ENCODE measurements around the gene MEX3B.
"Not testable (repeated sequence)": the region's sequence is repeated elsewhere in the genome, so short reads cannot be mapped to it uniquely, and the experiment has no call there.

MEX3B gene

DNA sequence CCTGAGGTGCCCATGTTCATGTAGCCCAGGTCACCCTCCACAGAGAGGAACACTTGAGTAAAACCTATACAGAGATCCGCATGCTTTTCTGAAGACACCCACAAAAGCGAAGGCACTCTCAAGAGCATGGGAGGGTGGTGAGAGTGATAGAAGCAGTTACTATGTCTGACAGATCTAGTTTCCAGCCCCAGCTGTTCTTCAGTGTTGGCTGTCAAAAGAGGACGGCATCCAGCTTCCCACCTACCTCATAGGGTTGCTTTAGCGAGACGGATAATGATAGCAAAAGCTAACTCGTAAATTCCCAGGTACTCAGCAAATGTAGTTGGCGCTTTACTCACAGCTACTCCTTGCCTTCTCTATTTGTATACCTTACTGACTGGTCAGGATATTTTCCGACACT lies 3.0 kb upstream of the MEX3B start:
- no peak for DNase-seq (ENCODE audit: low spot score)

DNA sequence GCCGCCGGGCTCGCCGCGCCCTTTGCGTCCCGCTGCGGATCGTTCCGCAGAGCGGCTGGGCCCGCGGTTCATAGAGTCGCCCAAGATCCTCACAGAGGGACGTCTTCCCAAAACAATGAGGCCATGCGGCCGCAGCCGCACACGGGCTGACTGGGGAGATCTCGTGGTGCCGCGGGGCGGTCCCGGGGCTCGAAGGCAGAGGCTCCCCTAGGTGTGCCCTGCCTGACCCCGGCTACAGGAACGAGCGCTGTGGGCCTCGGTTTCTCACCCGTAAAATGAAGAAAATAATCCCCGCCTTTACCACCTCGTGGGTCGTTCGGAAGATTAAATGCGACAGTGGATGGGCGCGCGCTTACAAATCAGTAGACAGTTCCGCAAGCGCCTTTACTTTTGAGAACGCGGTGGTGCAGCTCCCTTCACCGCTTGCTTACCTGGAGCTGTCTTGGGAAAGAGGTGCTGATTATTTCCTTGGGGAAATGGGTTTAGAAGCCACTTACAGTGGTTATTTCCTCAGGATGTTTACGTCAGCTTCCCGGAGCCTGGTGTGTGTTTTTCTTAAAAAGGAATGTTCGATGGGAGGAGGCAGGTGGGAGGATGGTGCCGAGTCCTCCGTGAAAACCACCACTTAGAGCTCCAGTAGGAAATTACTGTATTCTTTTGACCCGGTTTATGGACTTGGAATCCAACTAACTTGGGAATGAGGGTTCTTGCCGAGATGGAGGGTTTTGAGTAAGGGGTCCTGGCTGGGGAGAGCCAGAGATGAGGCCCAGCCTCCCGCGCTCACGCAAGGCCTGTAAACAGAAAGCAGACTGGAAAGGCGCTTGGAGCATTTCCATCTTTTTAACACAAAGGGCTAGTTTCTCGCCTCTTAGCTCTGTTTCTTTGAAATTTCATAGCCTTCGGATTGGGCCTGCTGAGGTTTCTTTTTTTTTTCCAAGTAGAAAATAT lies 1.9 kb upstream of the MEX3B start:
- peak; percentile 20 for DNase-seq (ENCODE audit: low spot score)

DNA sequence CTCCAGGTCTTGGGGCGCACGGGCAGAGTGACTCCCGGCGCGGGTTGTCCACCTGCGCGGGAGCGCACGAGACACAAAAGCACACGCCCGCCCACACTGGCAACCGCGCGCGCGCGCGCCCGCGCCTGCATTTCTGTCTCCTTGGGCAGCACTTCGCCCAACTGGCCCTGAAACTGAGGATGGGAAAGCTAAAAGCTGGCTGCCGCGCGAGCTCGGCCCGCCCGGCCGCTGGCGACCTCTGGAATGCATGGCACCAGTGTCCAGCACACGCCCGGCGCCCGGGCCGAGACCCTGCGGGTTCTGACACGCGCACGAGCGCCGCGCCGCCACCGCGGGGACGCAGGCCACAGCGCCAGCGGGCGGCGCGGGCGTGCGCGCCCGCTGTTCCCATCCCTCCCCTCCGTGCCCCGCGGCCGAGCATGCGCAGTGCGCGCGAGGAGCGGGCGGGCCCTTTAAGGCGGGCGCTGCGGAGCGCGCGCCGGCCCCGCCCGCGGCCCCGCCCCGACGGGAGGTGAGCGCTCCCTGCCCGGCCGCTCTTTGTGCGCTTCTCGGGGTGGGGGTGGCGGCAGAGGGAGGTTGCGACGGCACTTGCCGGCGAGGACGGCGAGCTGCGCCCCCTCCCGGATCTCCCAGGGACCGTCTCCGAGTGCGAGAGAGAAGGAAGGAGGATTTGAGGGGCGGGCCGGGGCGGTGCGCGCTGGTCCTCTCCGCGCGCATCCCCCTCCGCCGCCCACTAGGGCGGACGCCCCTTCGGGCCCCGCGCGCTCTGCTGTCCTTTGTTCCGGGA lies 1.0 kb upstream of the MEX3B start:
- DNase-seq (ENCODE audit: low spot score): peak; percentile 91

DNA sequence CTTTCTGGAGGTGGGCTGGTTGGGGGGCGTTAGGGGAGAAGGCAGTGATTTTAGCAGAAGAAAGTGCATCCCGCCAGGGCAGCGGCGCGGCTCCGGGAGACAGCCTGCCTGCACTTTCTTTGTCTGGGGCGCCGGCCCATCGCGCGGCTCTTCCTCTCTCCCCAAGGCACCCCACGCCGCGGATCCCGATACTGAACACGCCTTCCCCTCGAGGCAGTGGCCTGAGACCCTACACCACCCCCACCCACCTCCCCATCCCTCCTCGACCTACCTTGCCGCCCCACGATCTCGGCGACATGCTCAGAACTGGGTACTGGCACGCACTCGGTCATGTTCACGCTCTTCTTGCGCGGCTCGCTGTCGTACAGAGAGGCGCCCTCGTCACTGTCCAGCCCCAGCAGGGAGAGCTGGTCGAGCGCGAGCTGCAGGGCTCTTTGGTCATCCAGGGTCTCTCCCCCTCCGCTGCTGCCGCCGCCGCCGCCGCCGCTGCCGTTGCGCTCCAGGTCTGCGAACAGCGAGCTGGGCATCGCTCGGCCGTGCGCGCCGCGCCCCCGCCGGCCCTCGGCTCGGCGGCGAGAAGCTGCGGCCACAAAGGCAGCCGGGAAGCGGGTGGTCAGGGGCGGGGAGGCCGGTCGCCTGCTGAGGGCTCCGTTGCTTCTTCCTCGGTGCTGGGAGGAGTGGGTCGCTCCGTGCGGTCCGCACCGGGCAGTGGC lies 483 bp downstream of the MEX3B start:
- DNase-seq (ENCODE audit: low spot score): peak; percentile 70

DNA sequence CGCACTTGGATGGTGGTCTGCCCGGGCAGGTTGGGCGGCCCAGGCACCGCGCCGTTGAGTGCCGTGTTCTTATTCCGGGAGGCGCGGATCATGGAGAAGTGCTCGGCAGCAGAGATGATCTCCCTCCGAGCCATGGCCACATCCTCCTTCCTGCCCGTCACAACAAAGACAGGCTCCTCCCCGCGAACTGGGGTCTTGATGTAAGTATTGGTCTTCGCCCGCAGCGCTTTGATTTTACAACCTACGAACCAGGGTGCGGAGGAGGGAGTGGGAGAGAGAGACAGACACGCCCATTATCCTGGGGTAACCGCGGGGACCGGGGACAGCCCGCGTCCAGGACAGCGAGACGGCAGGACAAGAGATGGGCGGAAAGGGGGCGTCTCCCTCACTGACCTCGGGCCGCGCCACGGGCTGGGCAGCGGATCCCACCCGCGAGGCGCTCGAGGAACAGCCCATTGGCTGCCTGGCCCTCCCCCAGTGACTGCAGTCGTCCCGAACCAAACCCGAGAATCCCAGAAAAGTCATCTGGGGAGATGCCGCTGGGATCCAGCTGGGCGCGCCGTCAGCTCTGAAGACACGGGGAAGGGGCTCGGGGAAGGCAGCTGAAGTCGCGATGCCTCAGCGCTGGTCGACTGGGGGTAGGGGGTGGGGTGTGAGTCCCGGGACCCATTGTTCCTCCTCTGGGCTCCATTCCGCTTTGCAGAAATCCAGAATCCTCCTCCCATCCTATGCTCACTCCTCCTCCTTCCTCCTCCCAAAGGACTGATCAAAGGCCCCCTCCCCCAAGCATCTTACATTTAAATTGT lies 1.2 kb downstream of the MEX3B start:
- DNase-seq (ENCODE audit: low spot score): peak; percentile 61

DNA sequence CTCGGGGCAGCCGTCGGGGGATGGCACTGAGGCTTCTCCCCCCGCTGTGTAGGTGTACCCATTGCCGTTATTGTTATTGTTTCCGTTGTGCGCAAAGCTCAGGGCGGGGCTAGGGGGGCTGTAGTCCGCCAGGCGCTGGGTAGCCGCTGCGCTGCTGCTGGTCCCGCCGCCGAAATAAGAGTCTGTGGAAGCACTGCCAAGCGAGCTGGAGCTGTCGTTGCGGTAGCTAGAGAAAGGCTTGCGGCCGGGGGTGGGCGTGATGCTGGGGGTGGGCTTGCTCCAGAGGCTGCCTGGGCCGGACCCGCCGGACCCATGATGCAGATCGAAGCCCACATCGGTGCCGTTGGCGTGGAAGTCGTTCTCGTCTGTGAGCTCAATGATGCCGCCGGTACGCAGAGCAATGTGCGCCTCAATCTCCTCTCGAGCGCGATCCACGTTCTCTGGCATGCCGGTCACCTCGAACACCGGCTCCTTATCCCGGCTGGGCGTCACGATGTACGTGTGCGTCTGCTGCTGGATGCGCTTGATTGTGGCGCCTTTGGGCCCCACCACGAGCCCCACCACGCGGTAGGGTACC lies 1.9 kb downstream of the MEX3B start:
- no peak for DNase-seq (ENCODE audit: low spot score)

DNA sequence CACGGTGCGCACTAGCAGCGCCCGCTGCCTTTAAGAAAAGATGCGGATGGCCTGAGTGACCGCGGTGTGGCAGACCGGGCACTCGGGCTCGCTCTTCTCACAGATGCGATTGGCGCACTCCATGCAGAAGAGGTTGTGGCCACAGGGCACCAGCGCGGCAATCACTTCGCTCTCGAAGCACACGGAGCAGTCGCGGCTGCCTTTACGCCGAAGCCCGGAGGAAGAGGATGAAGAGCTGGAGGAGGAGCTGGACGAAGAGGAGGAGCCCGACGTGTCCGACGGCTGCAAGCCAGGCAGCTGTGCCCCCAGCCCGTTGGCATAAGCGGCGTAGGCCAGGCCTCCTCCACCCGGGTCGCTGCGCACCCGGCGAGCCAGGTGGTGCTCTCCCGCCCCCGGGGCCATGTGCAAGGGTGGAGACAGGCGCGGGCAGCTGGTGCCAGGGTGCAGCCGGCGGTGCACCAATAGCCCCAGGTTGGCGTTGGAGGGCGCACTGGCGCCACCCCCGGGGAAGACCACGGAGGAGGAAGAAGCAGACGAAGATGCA lies 2.6 kb downstream of the MEX3B start:
- DNase-seq (ENCODE audit: low spot score): no peak

DNA sequence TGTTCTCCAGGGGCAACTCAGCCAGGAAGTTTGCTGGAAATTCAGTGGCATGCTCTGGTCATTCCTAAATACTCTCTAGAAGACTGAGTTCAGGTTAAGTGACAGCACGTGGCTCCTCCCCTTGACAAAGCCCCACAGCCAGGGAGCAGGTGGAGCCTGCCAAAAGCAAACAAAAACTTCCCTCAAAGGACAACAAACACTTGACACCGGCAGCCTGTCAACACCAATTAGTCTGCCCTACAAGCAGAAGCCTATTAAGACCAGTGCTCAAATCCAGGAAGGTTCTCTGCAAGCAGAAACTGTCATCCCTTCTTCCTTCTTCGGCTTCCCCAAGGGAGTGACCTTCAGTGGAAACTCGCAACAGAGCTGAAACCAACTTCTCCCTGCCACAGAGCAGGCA lies 5.0 kb downstream of the MEX3B start:
- DNase-seq (ENCODE audit: low spot score): peak; percentile 22

DNA sequence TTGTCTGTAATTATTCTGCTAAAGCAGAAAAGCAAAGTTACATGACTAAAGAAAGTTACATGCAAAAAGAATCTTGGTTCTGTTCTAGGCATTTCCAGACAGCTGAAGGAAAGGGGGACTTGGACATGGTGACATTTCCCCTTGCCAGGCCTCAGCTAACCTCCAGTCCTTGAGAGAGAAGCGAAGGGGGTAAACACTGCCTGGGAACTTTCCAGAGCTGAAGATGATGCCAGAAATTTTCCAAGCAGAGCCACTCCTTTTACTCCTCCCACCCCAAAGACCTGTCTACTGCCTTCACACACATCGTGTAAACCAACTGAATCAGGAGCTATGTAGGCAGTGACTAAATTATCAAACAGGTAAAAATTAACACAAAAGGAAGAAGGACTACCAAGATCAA lies 5.4 kb downstream of the MEX3B start:
- no peak for DNase-seq (ENCODE audit: low spot score)

DNA sequence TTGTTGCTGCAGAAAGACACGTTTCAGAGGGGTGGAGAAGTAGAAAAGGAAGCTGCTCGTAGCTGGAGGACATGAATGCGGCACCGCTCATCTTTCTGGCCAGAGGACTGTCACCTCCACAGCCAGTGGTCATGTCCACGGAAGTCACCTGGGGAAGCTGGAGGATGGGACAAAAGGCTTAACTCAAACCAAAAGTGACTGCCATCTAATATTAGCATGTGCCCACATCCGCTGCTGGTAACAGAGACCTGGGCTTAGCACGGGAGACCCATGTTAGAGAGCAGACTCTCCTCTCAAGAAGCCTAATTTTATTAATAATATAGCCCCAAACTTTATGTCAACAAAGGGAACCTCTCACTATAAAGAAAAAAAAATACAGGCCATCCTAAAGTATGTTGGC lies 5.9 kb downstream of the MEX3B start:
- no peak for DNase-seq (ENCODE audit: low spot score)

DNA sequence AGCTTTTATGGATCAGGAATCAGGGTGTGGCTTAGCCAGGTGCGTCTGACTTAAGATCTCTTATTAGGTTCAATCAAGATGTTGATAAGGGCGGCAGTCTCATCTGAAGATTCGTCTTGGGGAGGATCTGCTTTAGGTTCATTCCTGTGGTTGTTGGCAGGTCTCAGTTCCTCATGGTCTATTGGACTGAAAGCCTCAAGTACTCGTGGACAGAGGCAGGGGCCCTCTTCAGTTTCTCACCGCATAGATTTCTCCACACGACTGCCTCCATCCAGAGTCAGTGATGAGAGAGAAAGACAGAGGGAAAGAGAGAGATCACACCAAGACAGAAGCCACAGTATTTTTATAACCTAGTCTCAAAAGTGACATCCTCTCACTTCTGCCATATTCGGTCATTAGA lies 9.4 kb downstream of the MEX3B start:
- no peak for DNase-seq (ENCODE audit: low spot score)

DNA sequence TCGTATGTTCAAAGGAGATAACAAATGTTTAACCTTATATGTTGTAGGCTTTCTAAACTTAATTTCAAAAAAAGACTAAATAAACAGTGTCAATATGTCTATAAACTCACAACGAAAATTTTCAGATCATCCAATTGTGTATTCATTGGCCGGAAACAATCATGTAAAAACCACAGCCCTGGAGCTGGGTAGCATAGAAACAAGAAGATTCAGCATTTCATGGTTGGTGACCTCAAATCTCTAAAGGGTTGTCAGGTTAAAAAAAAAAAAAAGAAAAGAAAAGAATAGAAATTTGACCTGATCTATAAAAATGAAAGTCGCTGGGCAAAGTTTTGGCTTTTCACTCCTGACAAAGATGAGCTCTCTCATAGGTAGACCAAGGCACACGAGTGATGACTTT lies 13.9 kb downstream of the MEX3B start:
- no peak for DNase-seq (ENCODE audit: low spot score)

DNA sequence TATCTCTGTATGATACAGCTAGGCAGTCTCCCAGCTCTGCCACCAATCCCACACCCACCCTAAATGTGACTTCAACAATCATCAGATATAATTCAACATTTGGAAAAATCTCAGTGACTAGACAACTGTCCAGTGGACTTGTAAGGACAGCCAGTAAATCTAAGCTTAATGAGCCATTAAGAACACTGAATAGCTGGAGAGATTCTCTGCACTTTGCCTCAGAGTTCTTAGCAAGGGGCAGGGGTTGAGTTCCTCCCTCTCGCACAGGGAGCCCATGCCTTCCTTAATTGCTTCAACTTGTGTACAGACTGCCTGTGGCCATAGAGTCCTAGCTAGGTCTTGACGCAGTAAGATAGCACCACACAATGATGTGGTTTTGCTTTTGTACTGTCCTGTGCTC lies 15.6 kb downstream of the MEX3B start:
- DNase-seq (ENCODE audit: low spot score): no peak

DNA sequence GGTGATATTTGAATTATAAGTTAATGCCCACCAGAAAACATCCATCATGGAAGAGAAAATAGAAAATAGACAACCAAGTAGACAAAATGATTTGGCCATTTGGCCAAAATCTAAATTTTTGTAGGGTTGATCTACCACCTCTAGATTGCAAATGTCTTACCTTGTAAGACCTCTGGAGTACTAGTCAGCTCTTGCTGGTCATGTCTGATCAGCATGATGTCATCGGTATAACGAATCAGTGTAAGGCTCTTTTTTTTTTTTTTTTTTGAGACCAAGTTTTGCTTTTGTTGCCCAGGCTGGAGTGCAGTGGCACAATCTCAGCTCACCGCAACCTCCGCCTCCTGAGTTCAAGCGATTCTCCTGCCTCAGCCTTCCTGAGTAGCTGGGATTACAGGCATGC lies 17.7 kb downstream of the MEX3B start:
- not testable (repeated sequence) for DNase-seq (ENCODE audit: low spot score)

DNA sequence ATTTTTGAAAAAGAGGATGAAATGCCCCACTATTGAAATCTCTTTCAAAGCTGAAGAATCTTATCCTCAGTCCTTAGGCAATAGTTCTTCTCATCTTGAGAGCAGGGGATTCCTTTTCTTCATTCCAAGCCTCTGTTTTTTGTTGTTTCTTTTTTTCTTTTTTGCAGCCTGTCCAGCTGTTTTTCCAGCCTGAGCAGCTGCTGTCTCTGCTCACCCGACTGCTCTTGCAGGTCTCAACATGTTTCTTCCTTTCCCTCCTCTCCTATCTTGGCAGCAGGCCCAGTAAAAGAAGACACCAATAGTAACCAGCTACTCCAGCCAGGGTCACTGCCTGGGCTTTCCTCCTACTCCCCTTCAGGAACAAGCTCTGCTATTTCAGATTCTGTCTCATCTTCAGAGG lies 23.8 kb downstream of the MEX3B start:
- no peak for DNase-seq (ENCODE audit: low spot score)

DNA sequence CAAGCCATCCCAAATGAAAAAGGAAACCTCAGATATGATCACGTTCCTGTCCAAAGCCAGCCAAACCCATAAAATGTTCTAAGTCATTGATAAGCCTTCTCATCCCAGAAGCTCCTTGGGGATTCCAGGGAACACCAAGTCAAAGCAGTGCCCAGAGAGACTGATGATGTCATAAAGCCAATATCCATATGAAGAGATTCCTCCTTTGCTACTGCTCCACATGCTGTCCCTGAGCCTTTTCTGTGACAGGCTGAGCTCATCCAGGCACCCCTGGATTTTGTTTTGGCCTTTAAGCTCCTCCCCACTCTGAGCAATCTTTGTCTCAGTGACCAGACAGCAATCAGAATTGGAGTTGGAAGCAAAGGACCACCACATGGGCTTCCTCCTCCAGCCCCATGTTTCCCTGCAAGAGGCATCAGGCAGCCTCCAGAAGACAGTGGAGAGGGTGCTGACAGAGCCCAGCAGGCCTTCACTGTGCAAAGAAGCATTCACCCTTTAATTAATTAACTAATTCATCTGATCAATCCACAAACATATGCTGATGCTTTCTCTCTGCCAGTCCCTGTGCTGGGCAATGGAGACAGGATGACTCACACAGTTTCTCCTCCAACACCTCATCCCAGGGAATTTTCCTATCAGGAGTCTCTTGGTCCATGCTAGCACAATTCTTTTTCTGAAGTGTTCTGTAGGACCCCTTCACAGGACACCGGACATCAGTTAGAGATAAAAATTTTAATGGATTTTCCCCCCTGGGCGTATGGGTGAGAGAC lies 25.0 kb downstream of the MEX3B start:
- DNase-seq (ENCODE audit: low spot score): peak; percentile 41

DNA sequence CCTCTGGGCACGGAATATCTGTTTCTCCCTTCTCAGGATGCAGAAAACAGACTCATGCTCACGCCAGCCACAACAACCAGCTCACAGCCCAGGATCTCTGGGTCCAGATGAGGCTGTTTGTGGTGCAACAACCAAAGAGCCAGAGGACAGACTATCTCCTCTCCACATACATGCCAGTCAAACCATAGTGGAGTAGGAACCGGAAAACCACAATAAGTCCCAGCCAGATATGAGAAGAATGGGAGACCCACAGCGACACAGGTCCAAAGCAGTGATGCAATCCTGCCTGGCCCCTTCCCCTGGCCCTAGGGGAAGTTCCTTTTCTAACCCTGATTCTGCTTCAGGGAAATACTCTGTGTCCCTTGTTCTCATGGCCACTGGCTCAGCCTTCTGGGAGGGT lies 27.6 kb downstream of the MEX3B start:
- no peak for DNase-seq (ENCODE audit: low spot score)

DNA sequence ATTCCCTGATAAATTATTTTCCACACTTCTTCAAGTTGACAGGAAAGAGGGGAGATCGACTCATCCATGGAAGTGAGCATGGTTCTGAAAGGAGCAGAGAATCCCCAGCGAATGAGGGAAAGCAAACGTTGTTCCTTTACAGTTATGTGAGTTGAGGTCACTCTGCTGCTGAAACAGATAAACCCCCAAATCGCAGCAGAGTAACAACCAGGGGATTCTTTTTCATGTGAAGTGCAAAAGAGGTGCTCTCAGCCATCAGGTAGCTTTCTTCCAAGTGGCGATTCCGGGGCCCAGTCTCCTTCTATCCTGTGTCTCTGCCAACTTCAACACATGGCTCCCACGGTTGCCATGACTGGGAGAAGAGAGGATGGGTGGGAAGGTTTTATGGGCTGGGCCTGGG lies 28.2 kb downstream of the MEX3B start:
- no peak for DNase-seq (ENCODE audit: low spot score)

DNA sequence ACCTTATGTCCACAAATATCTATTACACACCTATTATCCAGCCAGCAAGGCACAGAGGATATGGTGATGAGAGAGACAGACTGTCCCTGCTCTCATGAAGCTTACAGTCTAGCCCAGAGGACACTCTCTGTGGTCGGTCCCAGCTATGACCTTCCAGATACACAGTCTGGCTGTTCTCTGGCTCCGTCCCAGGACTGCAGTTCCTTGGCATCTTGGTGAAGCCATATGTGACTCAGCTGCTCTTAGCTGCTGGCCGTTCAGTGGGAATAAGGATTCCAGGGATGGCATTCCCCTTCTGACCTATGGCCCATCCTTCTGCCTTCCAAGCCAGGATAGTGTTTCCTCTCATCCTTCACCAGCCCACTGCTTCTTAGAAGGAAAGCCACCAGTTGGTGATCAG lies 30.8 kb downstream of the MEX3B start:
- no peak for DNase-seq (ENCODE audit: low spot score)

DNA sequence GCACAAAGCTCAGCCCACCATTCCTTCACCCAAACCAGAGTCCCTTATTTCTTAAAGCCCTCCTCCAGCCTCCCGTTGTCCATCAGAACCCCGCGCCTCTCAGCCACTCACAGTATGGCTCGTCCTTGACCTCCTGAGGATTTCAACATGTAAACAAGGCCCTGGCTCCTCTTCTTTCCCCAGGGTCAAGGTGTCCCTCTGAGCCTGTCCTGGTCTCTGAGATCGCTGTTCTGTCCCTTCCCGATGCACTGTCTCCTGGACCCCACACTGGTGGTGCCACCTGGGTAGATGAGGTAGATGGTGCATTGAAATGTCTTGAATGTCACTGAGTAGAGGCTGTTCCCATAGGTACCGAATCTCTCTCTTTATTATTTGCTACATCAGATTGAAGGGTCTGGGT lies 32.9 kb downstream of the MEX3B start:
- DNase-seq (ENCODE audit: low spot score): no peak

Data from Ammon's horn (tissue), 1 donor.